Lower lobe of right lung (tissue), 2 donors: ENCODE results near the gene ACADVL. TPM values are rescaled to one million over a fixed set of nuclear protein-coding genes. Genes with fewer than 3 reads are reported as not detected.
"Not testable (repeated sequence)": the region's sequence is repeated elsewhere in the genome, so short reads cannot be mapped to it uniquely, and the experiment has no call there.

Experiments
- ATAC-seq, 2 donors: fragments of 200-7000 bp; cut with Tn5 transposase; one replicate each; pipeline ENCODE4 v1.9.1; 2020 to 2022; ENCODE audit warnings: mild to moderate bottlenecking in 2 of 2, moderate library complexity in 2 of 2
- DNase-seq: peaks from one replicate; pipeline ENCODE4 v3.0.0-alpha.2; 2020
- H3K27ac ChIP-seq: fragments of 200-600 bp; one replicate; pipeline ENCODE4 v1.8.0; 2022
- H3K27me3 ChIP-seq: fragments of 200-600 bp; one replicate; pipeline ENCODE4 v1.8.0; 2022; ENCODE audit warnings: low read depth
- H3K36me3 ChIP-seq: fragments of 200-600 bp; one replicate; pipeline ENCODE4 v1.8.0; 2022; ENCODE audit warnings: mild to moderate bottlenecking
- H3K4me1 ChIP-seq: fragments of 200-600 bp; one replicate; pipeline ENCODE4 v1.8.0; 2022
- H3K4me3 ChIP-seq: fragments of 200-600 bp; one replicate; pipeline ENCODE4 v1.8.0; 2022; ENCODE audit warnings: mild to moderate bottlenecking
- H3K9me3 ChIP-seq: fragments of 200-600 bp; one replicate; pipeline ENCODE4 v1.8.0; 2022
- CTCF ChIP-seq: fragments of 200-600 bp; IDR thresholded peaks from one replicate; pipeline ENCODE4 v1.8.0; 2022; ENCODE audit warnings: antibody characterized with exemption, mild to moderate bottlenecking
- intact Hi-C: fragments of 100-400 bp; cut with DNase I; formaldehyde crosslinking; loops from one replicate; pipeline ENCODE4 v1.11.0; 2022
- total RNA-seq: library from RNA; stranded (reverse); fragmentation: NEBNext Ultra II Directional; extraction: Animal tissue kit (Norgen Biotek cat#: 25700); gene quantifications from one replicate; pipeline ENCODE4 v1.2.1, GENCODE V29; 2021
- donor health status: DM: no; HTN: yes; CAD: no; lungs with severe emphysema.

ACADVL gene
- total RNA-seq, 1 donor from 2014 or later = 576 TPM

GRCh38 chr17:7179317-7180254 is 40.2 kb upstream of the ACADVL start, which contains the start of gene ASGR1:
ASGR1 (minus strand) TSS chr17:7179370; CDS start chr17:7178563, 807 bp downstream.
- Histone ChIP-seq H3K27me3 (peaks cover 14% of the 10 kb centered on the region), H3K4me3 (peak within 1 kb of the TSS; percentile 50), H3K36me3 (no peaks in the 10 kb centered on the region), H3K9me3 (no peaks in the 10 kb centered on the region), H3K27ac (no peak within 1 kb of the TSS), H3K4me1 (peaks cover 21% of the 10 kb centered on the region)
- intact Hi-C loops = no loop called here
- ATAC-seq (no peak), DNase-seq (no peak)
- no peak for TF ChIP-seq CTCF

- ATAC-seq, H3K9me3 ChIP-seq, H3K27ac ChIP-seq, H3K36me3 ChIP-seq, intact Hi-C loops, DNase-seq, H3K4me3 ChIP-seq: not testable (repeated sequence)
- H3K27me3 ChIP-seq = peaks cover 14% of the 10 kb centered on the region
- peaks cover 17% of the 10 kb centered on the region for H3K4me1 ChIP-seq
Observed at GRCh38 chr17:7182101-7182500, 37.6 kb upstream of the ACADVL start.

- no peaks in the 10 kb centered on the region for H3K36me3 ChIP-seq
- peaks cover 3% of the 10 kb centered on the region for H3K27me3 ChIP-seq
- no peaks in the 10 kb centered on the region for H3K9me3 ChIP-seq
- peaks cover 4% of the 10 kb centered on the region for H3K4me1 ChIP-seq
- no peak for DNase-seq
- H3K4me3 ChIP-seq = no peak overlapping the region
- intact Hi-C loops = no loop called here
- ATAC-seq = peak in 1 of 2 donors; percentile 11
- no peak overlapping the region for H3K27ac ChIP-seq
- TF ChIP-seq CTCF = no peak
Observed at GRCh38 chr17:7183433-7184090, 36.2 kb upstream of the ACADVL start.

GRCh38 chr17:7184091-7184488 is 35.6 kb upstream of the ACADVL start:
- Histone ChIP-seq H3K36me3 (no peaks in the 10 kb centered on the region), H3K9me3 (no peaks in the 10 kb centered on the region), H3K4me1 (peaks cover 4% of the 10 kb centered on the region), H3K4me3 (no peak overlapping the region), H3K27me3 (no peaks in the 10 kb centered on the region), H3K27ac (no peak overlapping the region)
- ATAC-seq = peak; percentile 76 to 81
- DNase-seq = peak; percentile 84
- TF ChIP-seq CTCF = no peak
- intact Hi-C loops = no loop called here

GRCh38 chr17:7184647-7185046 is 35.1 kb upstream of the ACADVL start:
- intact Hi-C loops = no loop called here
- Histone ChIP-seq H3K27me3 (no peaks in the 10 kb centered on the region), H3K4me1 (peaks cover 4% of the 10 kb centered on the region), H3K36me3 (no peaks in the 10 kb centered on the region), H3K4me3 (no peak overlapping the region), H3K27ac (no peak overlapping the region), H3K9me3 (no peaks in the 10 kb centered on the region)
- peak; percentile 20 for DNase-seq
- ATAC-seq = no peak
- no peak for TF ChIP-seq CTCF

GRCh38 chr17:7186241-7186640 is 33.5 kb upstream of the ACADVL start:
- no peak overlapping the region for H3K27ac ChIP-seq
- TF ChIP-seq CTCF = no peak
- H3K4me1 ChIP-seq = peaks cover 4% of the 10 kb centered on the region
- ATAC-seq (peak in 1 of 2 donors; percentile 5), DNase-seq (peak; percentile 15)
- no peaks in the 10 kb centered on the region for H3K9me3 ChIP-seq
- H3K27me3 ChIP-seq = no peaks in the 10 kb centered on the region
- H3K36me3 ChIP-seq = peaks cover 8% of the 10 kb centered on the region
- no peak overlapping the region for H3K4me3 ChIP-seq
- intact Hi-C loops = no loop called here
